MM.1S (cell line): ENCODE results near the gene HEPN1.

ENCODE experiments used
- DNase-seq: peaks from one replicate; pipeline ENCODE4 v3.0.0-alpha.2; 2015
- H2AFZ ChIP-seq: fragments of 300-600 bp; sonication (generic); 2 replicates; pipeline ENCODE4 v1.6.0; 2016; ENCODE audit warnings: antibody characterized with exemption, low read length
- H3F3A ChIP-seq: fragments of 300-600 bp; sonication (generic); 2 replicates; pipeline ENCODE4 v1.6.1; 2016; ENCODE audit warnings: mild to moderate bottlenecking, antibody characterized with exemption, low read length, moderate library complexity, mixed read lengths; ENCODE audit not compliant: insufficient read depth
- H3K27ac ChIP-seq: fragments of 300-600 bp; sonication (generic); 2 replicates; pipeline ENCODE4 v1.5.1; 2016; ENCODE audit warnings: mild to moderate bottlenecking, low read length
- H3K27me3 ChIP-seq: fragments of 300-600 bp; sonication (generic); replicated peaks from 2 replicates; pipeline ENCODE4 v1.6.0; 2016; ENCODE audit warnings: low read length; ENCODE audit not compliant: insufficient read depth
- H3K36me3 ChIP-seq: fragments of 300-600 bp; sonication (generic); replicated peaks from 2 replicates; pipeline ENCODE4 v1.6.1; 2016; ENCODE audit warnings: mild to moderate bottlenecking, low read length, mixed read lengths; ENCODE audit not compliant: insufficient read depth
- H3K4me1 ChIP-seq: fragments of 300-600 bp; sonication (generic); 2 replicates; pipeline ENCODE4 v1.6.1; 2016; ENCODE audit warnings: low read length, mixed read lengths
- H3K4me2 ChIP-seq: fragments of 300-600 bp; sonication (generic); 2 replicates; pipeline ENCODE4 v1.6.0; 2016; ENCODE audit warnings: low read depth, low read length
- H3K4me3 ChIP-seq: fragments of 300-600 bp; sonication (generic); 2 replicates; pipeline ENCODE4 v1.5.1; 2016; ENCODE audit warnings: low read length, mixed read lengths
- H3K79me2 ChIP-seq: fragments of 300-600 bp; sonication (generic); 2 replicates; pipeline ENCODE4 v1.6.1; 2016; ENCODE audit warnings: mixed run types, low read length, mixed read lengths
- H3K9ac ChIP-seq: fragments of 300-600 bp; sonication (generic); 2 replicates; pipeline ENCODE4 v1.6.1; 2016; ENCODE audit warnings: low read length, mixed read lengths
- H3K9me2 ChIP-seq: fragments of 300-600 bp; sonication (generic); replicated peaks from 2 replicates; pipeline ENCODE4 v1.6.1; 2016; ENCODE audit warnings: mild to moderate bottlenecking, low read length, mixed read lengths; ENCODE audit not compliant: insufficient read depth
- H3K9me3 ChIP-seq: fragments of 300-600 bp; sonication (generic); replicated peaks from 2 replicates; pipeline ENCODE4 v1.6.1; 2016; ENCODE audit warnings: mild to moderate bottlenecking, low read length, mixed read lengths; ENCODE audit not compliant: insufficient read depth
- H4K20me1 ChIP-seq: fragments of 300-600 bp; sonication (generic); 2 replicates; pipeline ENCODE4 v1.6.1; 2016; ENCODE audit warnings: mild to moderate bottlenecking, low read length, moderate library complexity, mixed read lengths; ENCODE audit not compliant: insufficient read depth
- EZH2 ChIP-seq: fragments of 300-600 bp; sonication (generic); optimal IDR thresholded peaks from 2 replicates; pipeline ENCODE3; 2017; ENCODE audit warnings: low read depth, mild to moderate bottlenecking, antibody characterized with exemption, low read length, mixed read lengths
- EZH2phosphoT487 ChIP-seq: fragments of 300-600 bp; sonication (generic); IDR thresholded peaks from 2 replicates; pipeline ENCODE4 v1.6.1; 2018; ENCODE audit warnings: antibody characterized with exemption, low read length
- TF ChIP-seq, protein P1 (sequence below): fragments of 300-600 bp; sonication (generic); IDR thresholded peaks from 2 replicates; pipeline ENCODE4 v1.5.1; 2016; ENCODE audit warnings: antibody characterized with exemption, low read length, mixed read lengths

Gene HEPN1

GRCh38 chr11:124953753-124954589, 34.9 kb downstream of the HEPN1 start, which contains the start of gene CCDC15:
Gene CCDC15 (plus strand): TSS chr11:124954202. CDS start chr11:124954733, 531 bp downstream.
- H3K9me3 ChIP-seq = no peaks in the 10 kb centered on the region
- H3K4me2 ChIP-seq = peak within 1 kb of the TSS; percentile 90
- H3K4me3 ChIP-seq = peak within 1 kb of the TSS; percentile 76
- TF ChIP-seq EZH2 (no peak), EZH2phosphoT487 (no peak)
- TF ChIP-seq, protein P1, sequence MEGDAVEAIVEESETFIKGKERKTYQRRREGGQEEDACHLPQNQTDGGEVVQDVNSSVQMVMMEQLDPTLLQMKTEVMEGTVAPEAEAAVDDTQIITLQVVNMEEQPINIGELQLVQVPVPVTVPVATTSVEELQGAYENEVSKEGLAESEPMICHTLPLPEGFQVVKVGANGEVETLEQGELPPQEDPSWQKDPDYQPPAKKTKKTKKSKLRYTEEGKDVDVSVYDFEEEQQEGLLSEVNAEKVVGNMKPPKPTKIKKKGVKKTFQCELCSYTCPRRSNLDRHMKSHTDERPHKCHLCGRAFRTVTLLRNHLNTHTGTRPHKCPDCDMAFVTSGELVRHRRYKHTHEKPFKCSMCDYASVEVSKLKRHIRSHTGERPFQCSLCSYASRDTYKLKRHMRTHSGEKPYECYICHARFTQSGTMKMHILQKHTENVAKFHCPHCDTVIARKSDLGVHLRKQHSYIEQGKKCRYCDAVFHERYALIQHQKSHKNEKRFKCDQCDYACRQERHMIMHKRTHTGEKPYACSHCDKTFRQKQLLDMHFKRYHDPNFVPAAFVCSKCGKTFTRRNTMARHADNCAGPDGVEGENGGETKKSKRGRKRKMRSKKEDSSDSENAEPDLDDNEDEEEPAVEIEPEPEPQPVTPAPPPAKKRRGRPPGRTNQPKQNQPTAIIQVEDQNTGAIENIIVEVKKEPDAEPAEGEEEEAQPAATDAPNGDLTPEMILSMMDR = no peak
- peak; percentile 98 for DNase-seq
- H3K79me2 ChIP-seq = no peaks in the 10 kb centered on the region
- no peaks in the 10 kb centered on the region for H3K36me3 ChIP-seq
- no peaks in the 10 kb centered on the region for H4K20me1 ChIP-seq
- H3F3A ChIP-seq = peaks cover 4% of the 10 kb centered on the region; the same call in 1 of the 2 replicates
- no peaks in the 10 kb centered on the region for H3K4me1 ChIP-seq
- peak within 1 kb of the TSS; percentile 94 for H2AFZ ChIP-seq
- peaks cover 8% of the 10 kb centered on the region for H3K27me3 ChIP-seq
- no peaks in the 10 kb centered on the region for H3K9me2 ChIP-seq
- H3K9ac ChIP-seq = peak within 1 kb of the TSS; percentile 71
- H3K27ac ChIP-seq = peak within 1 kb of the TSS; percentile 70

- TF ChIP-seq, protein P1 = no peak
- no peak for TF ChIP-seq EZH2phosphoT487
- TF ChIP-seq EZH2 = no peak
- peak; percentile 14 for DNase-seq
- peak overlapping the region; percentile 90 for H3K4me2 ChIP-seq
- peak overlapping the region; percentile 94 for H2AFZ ChIP-seq
- peaks cover 4% of the 10 kb centered on the region; the same call in 1 of the 2 replicates for H3F3A ChIP-seq
- H3K9me2 ChIP-seq = no peaks in the 10 kb centered on the region
- H3K4me1 ChIP-seq = no peaks in the 10 kb centered on the region
- peaks cover 8% of the 10 kb centered on the region for H3K27me3 ChIP-seq
- H3K27ac ChIP-seq = peak overlapping the region; percentile 70
- no peaks in the 10 kb centered on the region for H3K36me3 ChIP-seq
- peak overlapping the region; percentile 76 for H3K4me3 ChIP-seq
- H3K9me3 ChIP-seq = no peaks in the 10 kb centered on the region
- no peaks in the 10 kb centered on the region for H3K79me2 ChIP-seq
- H3K9ac ChIP-seq = peak overlapping the region; percentile 71
- no peaks in the 10 kb centered on the region for H4K20me1 ChIP-seq
Observed at GRCh38 chr11:124954590-124954955, 35.5 kb downstream of the HEPN1 start.

DNA sequence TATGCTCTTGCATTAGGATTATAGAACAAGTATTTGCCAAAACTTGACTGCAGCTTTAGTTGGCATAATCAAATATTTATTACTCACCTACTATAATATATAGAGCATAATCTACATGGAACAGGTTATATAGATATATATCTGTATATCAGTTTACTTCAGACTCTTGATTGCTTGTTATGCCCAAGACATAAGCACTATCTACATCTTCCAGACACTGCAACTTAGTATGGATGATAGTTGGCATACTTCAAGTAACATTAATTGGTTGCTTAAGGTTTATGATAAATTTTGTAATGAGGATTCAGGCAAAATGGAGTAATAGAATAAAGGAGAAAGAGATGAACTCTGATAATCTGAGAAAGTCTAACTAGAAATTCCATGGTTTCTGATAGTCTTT, 36.0 kb downstream of the HEPN1 start:
- peaks cover 4% of the 10 kb centered on the region; the same call in 1 of the 2 replicates for H3F3A ChIP-seq
- no peaks in the 10 kb centered on the region for H3K9me3 ChIP-seq
- H3K79me2 ChIP-seq = no peaks in the 10 kb centered on the region
- H3K9ac ChIP-seq = peak overlapping the region; percentile 71; the same call in 1 of the 2 replicates
- H3K4me3 ChIP-seq = peak overlapping the region; percentile 76
- peak overlapping the region; percentile 94; the same call in 1 of the 2 replicates for H2AFZ ChIP-seq
- H4K20me1 ChIP-seq = no peaks in the 10 kb centered on the region
- H3K27ac ChIP-seq = no peak overlapping the region
- no peaks in the 10 kb centered on the region for H3K9me2 ChIP-seq
- H3K27me3 ChIP-seq = peaks cover 8% of the 10 kb centered on the region
- H3K36me3 ChIP-seq = no peaks in the 10 kb centered on the region
- TF ChIP-seq, protein P1 = no peak
- no peak for TF ChIP-seq EZH2phosphoT487
- TF ChIP-seq EZH2 = no peak
- no peaks in the 10 kb centered on the region for H3K4me1 ChIP-seq
- H3K4me2 ChIP-seq = peak overlapping the region; percentile 90
- DNase-seq = no peak
